Stimulated activated naive CD8-positive, alpha-beta T cell treated with anti-CD3 and anti-CD28 coated beads, Interleukin-15, Interleukin-2, amounts not matched to agents 100 ng/mL and 50 ng/mL, for 24 hours (primary cell): ENCODE measurements around the gene ZNF503.
"Not testable (repeated sequence)": the region's sequence is repeated elsewhere in the genome, so short reads cannot be mapped to it uniquely, and the experiment has no call there.

Experiments
- H3K27ac Mint-ChIP-seq: one replicate; pipeline ENCODE4 v1.8.0; 2021; ENCODE audit warnings: mild to moderate bottlenecking, mixed read lengths
- H3K27me3 Mint-ChIP-seq: one replicate; pipeline ENCODE4 v1.8.0; 2021; ENCODE audit warnings: mixed read lengths
- H3K36me3 Mint-ChIP-seq: one replicate; pipeline ENCODE4 v1.8.0; 2021; ENCODE audit warnings: low read depth, mixed read lengths
- H3K4me1 Mint-ChIP-seq: one replicate; pipeline ENCODE4 v1.8.0; 2021; ENCODE audit warnings: low read depth, mixed read lengths
- H3K4me3 Mint-ChIP-seq: one replicate; pipeline ENCODE4 v1.8.0; 2021; ENCODE audit warnings: mild to moderate bottlenecking, mixed read lengths
- H3K9me3 Mint-ChIP-seq: one replicate; pipeline ENCODE4 v1.8.0; 2021; ENCODE audit warnings: mixed read lengths

The ZNF503 gene

DNA sequence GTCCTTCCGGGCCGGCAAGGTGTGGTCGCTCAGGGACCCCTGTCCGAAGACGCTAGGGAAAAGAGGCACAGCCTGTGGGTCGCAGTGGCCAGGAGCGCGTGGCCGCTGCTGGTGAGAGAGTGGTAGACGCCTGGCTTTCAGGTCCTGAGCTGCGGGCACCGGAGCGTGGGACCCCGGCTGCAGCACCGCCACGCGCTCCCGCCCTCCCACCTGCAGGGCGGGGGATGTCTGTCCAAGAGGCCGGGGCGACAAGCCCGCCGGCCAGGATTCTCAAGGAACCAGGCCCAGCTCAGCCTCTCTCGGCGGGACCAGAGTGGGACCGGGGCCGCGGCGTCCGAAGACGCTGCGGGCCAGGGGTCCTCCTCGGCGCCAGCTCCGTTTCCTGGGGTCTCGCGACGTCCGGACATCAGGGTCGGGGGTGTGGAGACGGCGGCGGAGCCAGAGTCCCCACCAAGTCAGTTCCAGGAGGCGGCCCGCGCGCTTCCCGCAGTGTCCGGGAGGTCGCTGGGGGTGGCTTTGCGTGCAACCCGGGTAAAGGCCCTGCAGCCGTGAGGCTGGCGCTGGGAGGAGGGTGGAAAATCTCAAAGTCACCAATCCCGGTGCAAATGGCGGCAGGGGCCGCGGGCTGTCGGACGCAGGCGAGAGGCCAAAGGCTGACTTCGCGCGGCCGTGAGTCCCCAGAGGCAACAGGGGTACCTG, 5.5 kb downstream of the ZNF503 start:
- peaks cover 19% of the 10 kb centered on the region for H3K4me1 Mint-ChIP-seq
- H3K27ac Mint-ChIP-seq: no peak overlapping the region
- H3K36me3 Mint-ChIP-seq: no peaks in the 10 kb centered on the region
- no peak overlapping the region for H3K4me3 Mint-ChIP-seq
- H3K27me3 Mint-ChIP-seq: peaks cover 55% of the 10 kb centered on the region
- H3K9me3 Mint-ChIP-seq: no peaks in the 10 kb centered on the region

- Mint-ChIP-seq H3K36me3 (no peaks in the 10 kb centered on the region), H3K4me1 (peaks cover 11% of the 10 kb centered on the region), H3K27ac (no peak overlapping the region), H3K9me3 (no peaks in the 10 kb centered on the region), H3K27me3 (peaks cover 56% of the 10 kb centered on the region), H3K4me3 (no peak overlapping the region)
Observed at GRCh38 chr10:75395066-75395931, 6.3 kb downstream of the ZNF503 start.

- Mint-ChIP-seq H3K9me3 (no peaks in the 10 kb centered on the region), H3K36me3 (no peaks in the 10 kb centered on the region), H3K27me3 (peaks cover 53% of the 10 kb centered on the region), H3K4me3 (no peak overlapping the region), H3K27ac (no peak overlapping the region), H3K4me1 (peaks cover 9% of the 10 kb centered on the region)
Observed at GRCh38 chr10:75394221-75394620, 7.3 kb downstream of the ZNF503 start.

GRCh38 chr10:75392744-75393143, 8.8 kb downstream of the ZNF503 start:
- Mint-ChIP-seq H3K4me3 (no peak overlapping the region), H3K36me3 (no peaks in the 10 kb centered on the region), H3K4me1 (peaks cover 9% of the 10 kb centered on the region), H3K9me3 (no peaks in the 10 kb centered on the region), H3K27ac (no peak overlapping the region), H3K27me3 (peaks cover 48% of the 10 kb centered on the region)

DNA sequence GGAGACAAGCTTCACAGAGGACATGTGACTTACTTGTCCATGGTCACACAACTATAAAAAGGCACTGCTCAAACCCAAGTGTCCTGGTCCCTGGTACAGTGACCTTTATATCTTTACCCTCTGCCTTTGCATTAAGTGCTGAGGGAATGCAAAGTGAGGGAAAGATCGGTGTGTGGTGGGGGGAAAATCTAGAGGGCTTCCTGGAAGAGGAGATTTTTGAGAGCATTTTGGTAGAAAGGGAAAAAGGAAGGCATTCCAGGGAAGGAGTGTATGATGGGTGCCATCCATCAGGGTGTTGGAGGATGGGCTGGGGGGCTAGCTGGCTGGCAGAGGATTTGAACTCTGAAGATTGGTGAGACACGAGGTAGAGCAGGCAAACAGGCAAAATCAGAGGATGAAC, 9.3 kb downstream of the ZNF503 start:
- Mint-ChIP-seq H3K4me3 (no peak overlapping the region), H3K4me1 (peaks cover 9% of the 10 kb centered on the region), H3K36me3 (no peaks in the 10 kb centered on the region), H3K27me3 (peaks cover 48% of the 10 kb centered on the region), H3K9me3 (no peaks in the 10 kb centered on the region), H3K27ac (no peak overlapping the region)

GRCh38 chr10:75390178-75390577, 11.4 kb downstream of the ZNF503 start:
- Mint-ChIP-seq H3K4me3 (no peak overlapping the region), H3K36me3 (no peaks in the 10 kb centered on the region), H3K27me3 (peaks cover 55% of the 10 kb centered on the region), H3K9me3 (no peaks in the 10 kb centered on the region), H3K27ac (no peak overlapping the region), H3K4me1 (peaks cover 5% of the 10 kb centered on the region)

- no peaks in the 10 kb centered on the region for H3K4me1 Mint-ChIP-seq
- no peaks in the 10 kb centered on the region for H3K36me3 Mint-ChIP-seq
- no peak overlapping the region for H3K4me3 Mint-ChIP-seq
- H3K27me3 Mint-ChIP-seq: peaks cover 39% of the 10 kb centered on the region
- H3K27ac Mint-ChIP-seq: no peak overlapping the region
- H3K9me3 Mint-ChIP-seq: no peaks in the 10 kb centered on the region
Observed at GRCh38 chr10:75388082-75388481, 13.5 kb downstream of the ZNF503 start.

GRCh38 chr10:75386128-75386527, 15.4 kb downstream of the ZNF503 start:
- no peak overlapping the region for H3K4me3 Mint-ChIP-seq
- no peaks in the 10 kb centered on the region for H3K9me3 Mint-ChIP-seq
- no peaks in the 10 kb centered on the region for H3K4me1 Mint-ChIP-seq
- no peak overlapping the region for H3K27ac Mint-ChIP-seq
- no peaks in the 10 kb centered on the region for H3K36me3 Mint-ChIP-seq
- peaks cover 26% of the 10 kb centered on the region for H3K27me3 Mint-ChIP-seq

DNA sequence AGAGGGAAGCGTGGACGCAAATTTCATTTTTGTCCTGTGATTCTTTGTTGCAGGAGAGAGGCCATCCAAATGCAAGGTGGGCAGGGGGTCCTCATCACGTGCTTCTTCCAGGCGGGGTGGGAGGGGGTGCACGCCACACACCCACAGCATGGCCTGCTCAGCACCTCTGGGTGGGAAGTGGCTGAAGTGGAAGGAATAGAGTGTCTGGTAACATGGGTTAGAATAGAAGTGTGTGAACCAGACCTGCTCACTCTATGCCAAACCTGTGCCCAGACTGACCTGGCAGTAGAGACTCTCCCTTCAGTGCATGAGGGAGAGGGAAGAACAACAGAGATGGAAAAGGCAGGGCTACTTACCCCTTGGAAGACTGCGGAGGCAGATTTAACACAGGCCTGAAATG, 21.7 kb downstream of the ZNF503 start:
- H3K4me3 Mint-ChIP-seq: no peak overlapping the region
- H3K27me3 Mint-ChIP-seq: peaks cover 4% of the 10 kb centered on the region
- no peak overlapping the region for H3K27ac Mint-ChIP-seq
- H3K4me1 Mint-ChIP-seq: no peaks in the 10 kb centered on the region
- no peaks in the 10 kb centered on the region for H3K36me3 Mint-ChIP-seq
- no peaks in the 10 kb centered on the region for H3K9me3 Mint-ChIP-seq

DNA sequence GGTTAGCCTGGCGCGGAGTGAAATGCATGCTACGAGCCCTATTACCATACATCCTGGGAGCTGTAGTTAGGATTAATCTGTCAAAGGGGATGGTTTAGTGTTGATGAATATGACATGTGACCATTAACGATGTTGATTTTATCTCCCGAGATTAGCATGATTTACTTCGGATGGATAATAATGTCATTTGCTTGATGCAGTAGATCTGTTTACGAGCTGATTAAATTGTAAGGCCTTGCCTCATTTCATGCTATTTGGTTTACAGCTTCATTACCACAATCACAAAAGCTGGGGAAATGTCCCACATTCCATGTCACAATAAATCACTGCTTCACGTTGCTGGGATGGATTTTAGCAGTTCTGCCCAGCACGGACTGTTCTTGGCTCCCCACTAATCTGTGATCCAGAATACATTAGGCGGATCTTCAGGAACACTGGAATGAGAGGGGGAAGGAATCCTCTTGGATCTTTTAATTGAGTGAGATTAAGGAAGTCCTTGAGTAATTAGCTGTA, 22.3 kb downstream of the ZNF503 start:
- no peak overlapping the region for H3K4me3 Mint-ChIP-seq
- peaks cover 3% of the 10 kb centered on the region for H3K27me3 Mint-ChIP-seq
- no peaks in the 10 kb centered on the region for H3K4me1 Mint-ChIP-seq
- H3K27ac Mint-ChIP-seq: no peak overlapping the region
- H3K9me3 Mint-ChIP-seq: no peaks in the 10 kb centered on the region
- no peaks in the 10 kb centered on the region for H3K36me3 Mint-ChIP-seq

DNA sequence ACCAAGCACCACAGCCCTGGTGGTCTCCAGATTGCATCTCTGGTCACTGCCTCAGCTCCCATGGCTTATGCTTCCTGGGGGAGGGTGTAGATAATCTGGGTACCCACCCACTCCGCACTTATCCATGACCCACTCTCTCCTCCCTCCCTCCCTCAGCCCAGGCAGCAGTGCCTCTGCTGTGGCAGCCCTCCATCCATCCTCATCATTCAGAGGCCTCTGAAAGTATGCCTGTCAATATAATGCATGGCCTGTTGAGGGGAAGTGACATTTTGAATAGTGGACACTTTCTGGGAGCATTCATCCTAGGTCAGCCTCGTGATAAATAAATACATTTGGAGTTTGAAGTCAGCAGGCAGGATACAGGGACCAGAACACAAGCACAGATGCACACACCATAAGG, 23.2 kb downstream of the ZNF503 start:
- Mint-ChIP-seq H3K27me3 (no peaks in the 10 kb centered on the region), H3K27ac (no peak overlapping the region), H3K36me3 (no peaks in the 10 kb centered on the region)

GRCh38 chr10:75377869-75378268, 23.7 kb downstream of the ZNF503 start:
- Mint-ChIP-seq H3K4me3 (no peak overlapping the region), H3K36me3 (no peaks in the 10 kb centered on the region), H3K9me3 (no peaks in the 10 kb centered on the region), H3K27ac (no peak overlapping the region), H3K4me1 (no peaks in the 10 kb centered on the region), H3K27me3 (no peaks in the 10 kb centered on the region)

More for the DNA sequence above, 23.2 kb downstream of the ZNF503 start:
- Mint-ChIP-seq H3K4me1 (no peaks in the 10 kb centered on the region), H3K9me3 (no peaks in the 10 kb centered on the region), H3K4me3 (no peak overlapping the region)

- Mint-ChIP-seq H3K27ac (no peak overlapping the region), H3K4me3 (no peak overlapping the region), H3K36me3 (no peaks in the 10 kb centered on the region), H3K4me1 (no peaks in the 10 kb centered on the region), H3K27me3 (peaks cover 3% of the 10 kb centered on the region), H3K9me3 (no peaks in the 10 kb centered on the region)
Observed at GRCh38 chr10:75375838-75376237, 25.7 kb downstream of the ZNF503 start.

DNA sequence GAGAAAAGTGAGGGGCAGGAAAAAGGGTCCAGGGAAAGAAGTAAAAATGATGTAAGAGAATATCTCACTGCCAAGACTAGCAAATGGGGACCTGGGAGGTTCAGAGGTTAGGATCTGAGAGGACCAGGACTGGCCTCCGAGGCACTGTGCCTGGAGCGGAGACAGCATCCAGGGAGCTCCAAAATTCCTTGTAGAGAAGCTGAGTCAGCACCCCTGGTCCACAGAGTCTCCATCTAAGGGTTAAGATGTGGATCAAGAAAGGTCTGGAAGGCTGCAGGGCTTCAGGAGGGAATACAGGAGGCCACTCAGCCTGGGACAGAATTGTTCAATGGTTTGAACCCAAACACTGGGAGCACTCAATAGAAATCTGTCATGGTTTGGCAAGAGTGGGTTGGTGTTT, 30.6 kb downstream of the ZNF503 start:
- no peak overlapping the region for H3K4me3 Mint-ChIP-seq

GRCh38 chr10:75369838-75370237, 31.7 kb downstream of the ZNF503 start:
- H3K9me3 Mint-ChIP-seq, H3K36me3 Mint-ChIP-seq, H3K4me1 Mint-ChIP-seq, H3K4me3 Mint-ChIP-seq, H3K27ac Mint-ChIP-seq, H3K27me3 Mint-ChIP-seq: not testable (repeated sequence)

More for the DNA sequence above, 30.6 kb downstream of the ZNF503 start:
- Mint-ChIP-seq H3K27ac (no peak overlapping the region), H3K27me3 (peaks cover 3% of the 10 kb centered on the region), H3K4me1 (no peaks in the 10 kb centered on the region), H3K9me3 (peaks cover 5% of the 10 kb centered on the region), H3K36me3 (peaks cover 3% of the 10 kb centered on the region)
